NT2/D1 (cell line): ENCODE results near the gene ACACA.

Source experiments
- SUZ12 ChIP-seq: IDR thresholded peaks from 2 replicates; pipeline ENCODE4 v1.6.1; 2011; ENCODE audit not compliant: insufficient read length, insufficient read depth; ENCODE audit errors: extremely low read depth
- ZNF274 ChIP-seq: IDR thresholded peaks from 2 replicates; pipeline ENCODE4 v1.6.1; 2011; ENCODE audit warnings: mild to moderate bottlenecking, low read depth, low read length

GRCh38 chr17:37097154-37097553, 309.5 kb downstream of the ACACA start:
- no peak for TF ChIP-seq ZNF274
- TF ChIP-seq SUZ12, result no peak
